Dedifferentiated amniotic fluid mesenchymal stem cell (primary cell): ENCODE measurements around the gene COX8C.

ENCODE experiments used
- DNase-seq: peaks from one replicate; pipeline ENCODE4 v3.0.0-alpha.2; 2016; ENCODE audit errors: extremely low spot score

The COX8C gene

DNA sequence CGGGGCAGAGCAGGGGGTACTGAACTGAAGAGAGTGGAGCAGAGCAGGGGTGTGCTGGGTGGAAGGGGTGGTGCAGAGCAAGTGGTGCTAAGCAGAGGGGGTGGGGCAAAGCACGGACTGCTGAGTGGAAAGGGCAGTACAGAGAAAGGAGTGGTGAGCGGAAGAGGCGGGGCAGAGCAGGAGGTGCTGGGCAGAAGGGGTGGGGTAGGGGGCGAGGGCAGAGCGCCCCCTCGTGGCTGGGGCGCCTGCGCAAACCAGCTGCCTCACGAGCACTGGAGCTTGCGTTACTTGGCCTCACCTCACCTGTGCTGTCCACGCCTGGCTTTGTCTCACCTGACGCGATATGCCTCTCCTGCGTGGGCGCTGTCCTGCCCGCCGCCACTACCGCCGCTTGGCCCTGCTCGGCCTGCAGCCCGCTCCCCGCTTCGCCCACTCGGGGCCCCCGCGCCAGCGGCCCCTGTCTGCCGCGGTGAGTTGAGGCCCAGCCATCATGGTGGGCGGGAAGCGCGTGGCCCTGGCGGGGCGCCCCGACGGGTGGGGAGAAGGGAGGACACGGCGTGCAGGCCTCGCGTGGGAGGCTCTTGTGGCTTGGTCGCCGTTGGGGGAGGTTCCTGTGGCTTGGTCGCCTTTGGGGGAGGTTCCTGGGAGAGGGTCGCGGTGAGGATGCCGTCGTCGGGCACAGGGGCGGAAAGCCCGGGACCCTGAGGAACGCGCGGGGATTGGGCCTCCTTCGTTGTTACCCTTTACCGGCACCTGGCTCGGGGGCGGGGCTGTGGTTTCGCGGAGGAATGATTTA lies at the start of gene COX8C:
COX8C (plus strand) TSS at position 257 of the 796 bp plus-strand sequence; CDS start at position 344, 87 bp downstream.
- no peak for DNase-seq

- DNase-seq, result no peak
These were observed 47.6 kb upstream of the COX8C start for GRCh38 chr14:93299416-93299815.

- no peak for DNase-seq
These were observed 47.1 kb upstream of the COX8C start for GRCh38 chr14:93299866-93300265.

DNA sequence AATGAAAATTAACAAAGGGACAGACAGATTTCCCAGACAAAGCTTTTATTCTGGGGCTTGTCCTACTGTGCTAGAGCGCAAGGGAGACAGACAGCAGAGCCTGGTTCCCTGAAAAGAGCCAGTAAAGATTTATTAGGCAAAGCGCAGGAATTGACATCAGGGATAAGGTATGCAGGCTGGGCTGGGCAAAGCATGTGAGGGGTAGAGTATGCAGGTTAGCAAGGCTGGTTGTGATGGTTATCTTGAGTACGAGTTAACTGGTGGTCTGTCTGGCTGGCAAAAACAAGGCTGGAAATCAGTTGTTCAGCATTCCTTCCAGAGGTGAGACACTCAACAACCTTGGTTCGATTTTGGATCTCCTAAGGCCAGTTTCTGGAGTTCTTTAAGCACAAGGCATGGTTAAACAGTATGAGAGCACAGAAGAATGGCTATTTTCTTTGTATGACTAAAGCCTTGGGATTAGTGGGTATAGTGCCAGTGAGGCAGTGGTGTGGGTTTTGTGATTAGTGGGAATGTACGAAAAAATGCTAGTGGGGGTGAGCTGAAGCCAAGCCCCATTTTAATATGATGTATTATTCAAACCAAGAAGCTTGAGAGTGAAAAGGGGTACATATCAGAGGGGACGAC lies 45.0 kb upstream of the COX8C start:
- DNase-seq, result no peak

DNA sequence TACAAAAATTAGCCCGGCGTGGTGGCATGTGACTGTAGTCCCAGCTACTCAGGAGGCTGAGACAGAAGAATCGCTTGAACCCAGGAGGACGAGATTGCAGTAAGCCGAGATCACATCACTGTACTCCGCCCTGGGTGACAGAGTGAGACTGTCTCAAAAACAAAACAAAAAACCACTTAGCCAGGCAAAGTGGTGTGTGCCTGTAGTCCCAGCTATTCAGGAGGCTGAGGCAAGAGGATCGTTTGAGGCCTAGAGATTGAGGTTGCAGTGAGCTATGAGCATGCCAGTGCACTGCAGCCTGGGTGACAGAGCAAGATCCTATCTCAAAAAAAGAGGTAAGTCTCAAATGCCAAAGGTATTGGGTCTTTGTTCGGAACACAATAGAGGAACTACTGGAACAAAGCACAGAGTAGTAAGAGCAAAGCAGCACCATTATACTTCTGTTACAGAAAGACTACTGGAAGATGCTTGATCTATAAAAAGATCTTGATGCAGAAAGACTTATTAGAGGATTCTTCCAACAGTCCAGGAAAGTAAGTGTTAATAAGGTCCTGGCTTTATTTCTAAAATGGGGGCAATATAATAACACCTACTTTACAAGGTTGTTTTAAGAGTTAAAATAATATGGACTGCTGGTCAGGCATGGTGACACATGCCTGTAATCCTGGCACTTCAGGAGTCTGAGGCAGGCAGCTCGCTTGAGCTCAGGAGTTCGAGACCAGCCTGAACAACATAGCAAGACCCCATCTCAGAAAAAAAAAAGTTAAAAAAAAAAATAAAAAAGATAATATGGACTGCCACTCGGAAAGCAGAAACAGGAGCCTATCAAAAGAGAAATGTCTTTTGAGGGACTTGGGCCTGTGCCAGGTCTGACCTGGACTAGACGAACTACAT lies 44.0 kb upstream of the COX8C start:
- no peak for DNase-seq

- DNase-seq, result no peak
These were observed 43.3 kb upstream of the COX8C start for GRCh38 chr14:93303659-93304058.

DNA sequence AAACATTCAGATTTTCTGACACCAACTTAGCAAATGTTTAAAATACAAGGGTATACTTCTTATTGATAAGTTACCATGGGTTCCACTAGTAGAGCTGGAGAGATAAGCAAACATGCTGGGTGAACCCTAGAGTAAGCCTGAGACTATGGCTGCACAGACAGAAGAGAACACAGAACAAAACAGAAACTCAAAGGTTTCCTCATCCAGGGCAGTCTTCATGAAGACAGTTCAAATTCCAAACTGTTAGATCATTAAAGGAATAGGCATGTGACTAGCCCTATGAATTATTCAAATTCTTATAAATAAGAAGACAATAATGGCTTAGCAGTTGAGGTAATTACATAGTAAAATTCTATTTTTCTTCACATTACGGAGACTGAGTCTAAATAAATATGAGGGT lies 42.2 kb upstream of the COX8C start:
- DNase-seq, result no peak

GRCh38 chr14:93305725-93306418 lies 41.1 kb upstream of the COX8C start:
- no peak for DNase-seq

GRCh38 chr14:93306812-93307211 lies 40.2 kb upstream of the COX8C start:
- no peak for DNase-seq

DNA sequence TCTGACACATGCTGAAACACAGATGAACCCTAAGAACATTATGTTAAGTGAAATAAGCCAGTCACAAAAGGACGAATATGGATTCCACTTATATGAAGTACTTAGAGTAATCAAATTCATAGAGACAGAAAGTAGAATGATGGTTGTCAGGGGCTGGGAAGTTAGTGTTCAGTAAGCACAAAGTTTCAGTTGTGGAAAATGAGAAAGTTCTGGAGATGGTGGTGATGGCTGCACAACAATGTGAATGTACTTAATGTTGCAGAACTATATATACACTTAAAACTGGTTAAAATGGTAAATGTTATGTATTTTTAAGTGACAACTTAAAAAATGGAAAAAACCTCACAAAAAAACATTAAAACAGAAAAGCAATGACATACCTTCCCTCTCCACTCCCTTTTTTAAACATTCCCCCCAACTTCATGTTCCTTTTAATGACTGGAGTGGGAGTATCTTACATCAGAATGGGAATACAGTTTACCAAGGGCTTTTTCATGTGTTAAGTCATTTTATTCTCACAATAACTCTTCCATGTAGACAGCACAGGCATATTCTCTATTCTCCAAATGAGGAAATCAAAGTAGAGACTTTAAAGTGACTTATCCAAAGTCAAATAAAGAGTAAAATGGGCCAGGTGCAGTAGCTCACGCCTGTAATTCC lies 38.2 kb upstream of the COX8C start:
- no peak for DNase-seq

DNA sequence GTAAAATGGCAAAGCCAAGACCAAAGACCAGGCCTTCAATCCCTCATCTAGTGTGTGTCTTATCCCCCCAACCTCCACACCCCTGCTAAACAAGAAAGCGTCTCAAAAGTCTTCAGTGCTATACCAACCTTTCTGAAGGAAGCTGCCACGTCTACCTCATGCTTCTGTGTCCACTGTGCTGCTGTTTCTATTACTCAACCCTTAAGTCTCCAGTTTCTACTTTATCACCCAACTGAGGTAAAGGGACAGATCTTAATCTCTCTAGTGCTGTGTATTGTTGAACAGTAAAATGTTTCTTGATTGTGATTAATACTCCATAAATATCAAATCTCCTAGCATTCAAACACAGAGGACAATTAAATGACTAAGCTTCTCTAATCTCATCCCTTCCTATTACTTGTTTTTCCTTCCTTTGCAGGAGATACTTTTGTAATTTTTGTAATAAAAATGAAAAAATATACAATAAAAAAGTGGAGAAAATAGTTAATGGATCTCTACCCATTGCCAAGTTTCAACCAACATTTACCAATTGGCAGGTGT lies 37.5 kb upstream of the COX8C start:
- no peak for DNase-seq

GRCh38 chr14:93311082-93311481 lies 35.9 kb upstream of the COX8C start:
- no peak for DNase-seq

DNA sequence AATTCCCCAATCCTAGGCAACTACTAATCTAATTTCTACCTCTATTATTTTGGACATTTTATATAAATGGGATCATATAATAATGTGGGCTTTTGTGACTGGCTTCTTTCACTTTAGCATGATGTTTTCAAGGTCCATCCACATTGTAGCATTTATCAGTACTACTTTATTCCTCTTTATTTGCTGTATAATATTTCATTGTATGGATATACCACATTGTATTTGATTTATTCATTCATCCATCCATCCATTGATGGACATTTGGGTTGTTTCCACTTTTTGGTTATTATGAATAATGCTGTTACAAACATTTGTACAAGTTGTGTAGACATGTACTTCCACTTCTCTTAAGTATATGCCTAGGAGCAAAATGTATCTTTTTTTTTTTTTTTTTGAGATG lies 31.4 kb upstream of the COX8C start:
- DNase-seq, result no peak

DNA sequence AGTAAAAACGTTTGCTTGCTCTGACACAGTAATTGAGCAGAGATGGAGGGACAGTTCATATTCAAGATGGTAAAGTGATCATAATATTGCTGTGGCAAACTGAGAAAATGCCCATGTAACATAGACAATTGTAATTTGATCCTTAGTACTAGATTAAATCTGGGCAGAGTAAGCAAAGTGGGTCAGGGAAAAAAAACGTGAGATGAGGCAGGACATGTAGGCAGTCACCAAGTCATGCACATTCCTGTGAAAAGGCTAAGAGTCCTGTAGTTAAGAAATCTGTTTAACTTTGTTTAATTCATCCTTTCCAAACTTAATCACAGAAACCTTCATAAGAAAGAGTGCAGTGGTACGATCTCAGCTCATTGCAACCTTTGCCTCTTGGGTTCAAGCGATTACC lies 30.3 kb upstream of the COX8C start:
- peak; percentile 47 for DNase-seq

- no peak for DNase-seq
These were observed 29.6 kb upstream of the COX8C start for GRCh38 chr14:93317210-93317874.

GRCh38 chr14:93317875-93318807 lies 28.8 kb upstream of the COX8C start:
- no peak for DNase-seq

- peak; percentile 21 for DNase-seq
These were observed 28.1 kb upstream of the COX8C start for GRCh38 chr14:93318927-93319326.

GRCh38 chr14:93319494-93319893 lies 27.5 kb upstream of the COX8C start:
- DNase-seq, result no peak

DNA sequence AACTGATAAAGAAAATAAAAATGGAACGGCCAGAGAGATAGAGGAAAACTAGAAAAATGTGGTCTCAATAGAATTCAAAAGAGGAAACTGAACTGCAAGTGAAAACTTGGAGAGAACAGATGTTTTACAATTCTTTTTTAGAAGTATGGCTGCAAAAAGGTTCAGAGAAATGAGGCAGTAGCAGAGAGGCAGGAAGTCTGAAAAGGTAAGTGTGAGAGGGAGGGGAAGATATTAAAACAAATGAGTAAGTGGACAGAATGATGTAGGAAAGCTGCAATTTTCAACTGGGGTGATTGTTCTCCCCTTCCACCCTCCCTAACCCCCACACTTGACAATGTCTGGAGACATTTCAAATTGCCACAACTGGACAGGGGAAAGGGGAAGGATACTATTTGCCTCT lies 27.0 kb upstream of the COX8C start:
- no peak for DNase-seq
